Kidney epithelial cell (primary cell): Measurements from ENCODE around the gene FST. TPM values are rescaled to one million over a fixed set of nuclear protein-coding genes. Genes with fewer than 3 reads are reported as not detected.

Experiments used
- DNase-seq: peaks from one replicate; pipeline ENCODE4 v3.0.0-alpha.2; 2010; ENCODE audit warnings: low read depth
- H3K27me3 ChIP-seq: 2 replicates; pipeline ENCODE4 v1.6.0; 2011; ENCODE audit warnings: low read length; ENCODE audit not compliant: control insufficient read depth, insufficient read depth
- H3K36me3 ChIP-seq: 2 replicates; pipeline ENCODE4 v1.5.1; 2011; ENCODE audit warnings: low read length; ENCODE audit not compliant: control insufficient read depth, insufficient read depth
- H3K4me3 ChIP-seq: 2 replicates; pipeline ENCODE4 v1.5.1; 2011; ENCODE audit warnings: low read depth, mild to moderate bottlenecking, control low read depth, low read length
- total RNA-seq: library from RNA; depleted of rRNA; stranded (reverse); fragments of >200 nt; gene quantifications from 2 replicates; pipeline ENCODE4 v1.2.3, GENCODE V29; 2015
- TF ChIP-seq, protein P1 (sequence below): IDR thresholded peaks from 2 replicates; pipeline ENCODE4 v1.5.1; 2011; ENCODE audit warnings: mild to moderate bottlenecking, moderate library complexity, low read length, control low read depth, inconsistent platforms; ENCODE audit not compliant: insufficient read depth, poor library complexity, severe bottlenecking

FST gene
- total RNA-seq, 1 donor from 2014 or later, result 0.33 TPM

DNA sequence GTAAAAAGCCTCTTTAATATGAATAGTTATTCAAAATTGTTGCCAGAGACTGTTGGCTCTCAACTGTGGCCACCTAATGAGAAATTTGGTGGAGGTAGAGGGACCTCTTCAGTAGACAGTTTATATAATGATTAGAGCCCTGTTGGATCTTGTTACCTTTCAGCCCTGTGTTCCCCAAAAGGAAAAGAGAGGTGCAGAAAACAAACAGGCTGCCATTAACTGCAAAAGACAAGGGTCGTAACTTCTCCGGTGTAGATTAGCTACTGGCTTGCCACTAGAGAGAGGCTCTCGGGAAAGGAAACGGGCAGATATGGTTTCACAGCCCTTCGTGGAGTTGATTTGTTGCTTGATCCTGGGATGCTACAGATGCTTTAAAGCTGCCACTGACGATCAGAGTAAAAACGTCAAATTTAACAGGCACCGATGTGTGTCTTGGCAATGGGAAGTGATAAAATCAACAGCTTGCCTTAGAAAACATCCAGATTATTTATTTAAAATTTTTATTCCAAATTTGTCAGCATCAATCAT lies 7.8 kb downstream of the FST start:
- TF ChIP-seq, protein P1, sequence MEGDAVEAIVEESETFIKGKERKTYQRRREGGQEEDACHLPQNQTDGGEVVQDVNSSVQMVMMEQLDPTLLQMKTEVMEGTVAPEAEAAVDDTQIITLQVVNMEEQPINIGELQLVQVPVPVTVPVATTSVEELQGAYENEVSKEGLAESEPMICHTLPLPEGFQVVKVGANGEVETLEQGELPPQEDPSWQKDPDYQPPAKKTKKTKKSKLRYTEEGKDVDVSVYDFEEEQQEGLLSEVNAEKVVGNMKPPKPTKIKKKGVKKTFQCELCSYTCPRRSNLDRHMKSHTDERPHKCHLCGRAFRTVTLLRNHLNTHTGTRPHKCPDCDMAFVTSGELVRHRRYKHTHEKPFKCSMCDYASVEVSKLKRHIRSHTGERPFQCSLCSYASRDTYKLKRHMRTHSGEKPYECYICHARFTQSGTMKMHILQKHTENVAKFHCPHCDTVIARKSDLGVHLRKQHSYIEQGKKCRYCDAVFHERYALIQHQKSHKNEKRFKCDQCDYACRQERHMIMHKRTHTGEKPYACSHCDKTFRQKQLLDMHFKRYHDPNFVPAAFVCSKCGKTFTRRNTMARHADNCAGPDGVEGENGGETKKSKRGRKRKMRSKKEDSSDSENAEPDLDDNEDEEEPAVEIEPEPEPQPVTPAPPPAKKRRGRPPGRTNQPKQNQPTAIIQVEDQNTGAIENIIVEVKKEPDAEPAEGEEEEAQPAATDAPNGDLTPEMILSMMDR, result no peak
- Histone ChIP-seq H3K27me3 (peaks cover 6% of the 10 kb centered on the region), H3K4me3 (no peak overlapping the region), H3K36me3 (no peaks in the 10 kb centered on the region)
- no peak for DNase-seq

DNA sequence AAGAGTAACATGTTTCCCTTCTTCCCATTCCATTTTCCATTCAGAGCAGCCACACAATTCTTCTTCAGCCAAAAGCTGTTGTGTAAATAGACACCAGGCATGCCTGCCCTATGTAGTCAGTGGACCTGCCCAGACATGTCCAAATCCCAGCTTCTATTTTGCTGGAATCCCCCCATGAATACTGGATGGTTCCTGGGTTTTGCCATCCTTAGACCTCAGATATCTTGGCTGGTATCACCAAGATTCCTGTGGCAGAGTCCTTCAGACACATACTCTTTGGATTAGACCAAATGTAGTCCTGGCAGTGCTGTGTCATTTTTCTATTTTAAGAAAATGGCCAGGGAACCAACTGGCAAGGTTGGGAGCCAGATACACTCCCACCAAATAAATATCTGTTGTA lies 10.3 kb downstream of the FST start:
- TF ChIP-seq, protein P1, result no peak
- no peaks in the 10 kb centered on the region for H3K36me3 ChIP-seq
- no peak for DNase-seq
- H3K27me3 ChIP-seq, result no peaks in the 10 kb centered on the region
- no peak overlapping the region for H3K4me3 ChIP-seq

GRCh38 chr5:53501054-53501453 lies 20.6 kb downstream of the FST start:
- TF ChIP-seq, protein P1, result no peak
- Histone ChIP-seq H3K4me3 (no peak overlapping the region), H3K27me3 (peaks cover 2% of the 10 kb centered on the region), H3K36me3 (no peaks in the 10 kb centered on the region)
- no peak for DNase-seq

GRCh38 chr5:53503562-53504218 lies 23.3 kb downstream of the FST start:
- TF ChIP-seq, protein P1, result no peak
- H3K27me3 ChIP-seq, result peaks cover 2% of the 10 kb centered on the region
- H3K36me3 ChIP-seq, result no peaks in the 10 kb centered on the region
- no peak for DNase-seq
- H3K4me3 ChIP-seq, result no peak overlapping the region

DNA sequence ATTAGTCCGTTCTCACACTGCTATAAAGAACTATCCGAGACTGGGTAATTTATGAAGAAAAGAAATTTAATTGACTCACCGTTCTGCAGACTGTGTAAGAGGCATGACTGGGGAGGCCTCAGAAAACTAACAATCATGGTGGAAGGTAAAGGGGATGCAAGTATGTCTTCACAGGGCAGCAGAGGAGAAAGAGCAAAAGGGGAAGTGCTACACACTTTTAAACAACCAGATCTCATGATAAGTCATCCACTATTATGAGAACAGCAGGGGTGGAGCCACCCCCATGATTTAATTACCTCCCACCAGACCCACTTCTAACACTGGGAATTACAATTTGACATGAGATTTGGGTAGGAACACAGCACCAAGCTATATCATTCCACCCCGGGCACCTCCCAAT lies 26.6 kb downstream of the FST start:
- H3K27me3 ChIP-seq, result no peaks in the 10 kb centered on the region
- TF ChIP-seq, protein P1, result no peak
- H3K4me3 ChIP-seq, result no peak overlapping the region
- DNase-seq, result no peak
- H3K36me3 ChIP-seq, result no peaks in the 10 kb centered on the region

DNA sequence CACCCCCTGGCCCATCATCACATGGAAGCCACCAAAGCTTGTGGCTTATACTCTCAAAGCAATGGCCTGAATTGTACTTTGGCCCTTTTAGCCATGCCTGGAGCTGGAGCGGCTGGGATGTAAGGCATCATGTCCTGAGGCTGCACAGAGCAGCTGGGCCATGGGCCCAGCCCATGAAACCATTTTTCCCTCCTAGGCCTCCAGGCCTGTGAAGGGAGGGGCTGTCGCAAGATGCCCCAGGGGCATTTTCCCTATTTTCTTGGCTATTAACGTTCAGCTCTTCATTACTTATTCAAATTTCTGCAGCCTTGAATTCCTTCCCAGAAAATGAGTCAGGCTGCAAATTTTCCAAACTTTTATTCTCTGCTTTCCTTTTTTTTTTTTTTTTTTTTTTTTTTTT lies 27.7 kb downstream of the FST start:
- TF ChIP-seq, protein P1, result no peak
- Histone ChIP-seq H3K36me3 (no peaks in the 10 kb centered on the region), H3K4me3 (no peak overlapping the region), H3K27me3 (no peaks in the 10 kb centered on the region)
- DNase-seq, result no peak
